Bronchial epithelial cell (primary cell): ENCODE results near the gene HOXB9. TPM values are rescaled to one million over a fixed set of nuclear protein-coding genes. Genes with fewer than 3 reads are reported as not detected.
A peak's percentile ranks its signal among the peaks of the same experiment; 100 is the strongest.

Experiments used
- DNase-seq: peaks from one replicate; pipeline ENCODE4 v3.0.0-alpha.2; 2010; ENCODE audit warnings: low read depth
- FAIRE-seq: peaks from 2 replicates; lab custom pipeline; 2011; peaks lifted over from hg19 to GRCh38; lab: Jason Lieb, UNC
- H3K27me3 ChIP-seq: 2 replicates; pipeline ENCODE4 v1.5.1; 2011; ENCODE audit warnings: low read length; ENCODE audit not compliant: control insufficient read depth, insufficient read depth
- H3K36me3 ChIP-seq: 2 replicates; pipeline ENCODE4 v1.5.1; 2011; ENCODE audit warnings: low read length; ENCODE audit not compliant: control insufficient read depth, insufficient read depth
- H3K4me3 ChIP-seq: 2 replicates; pipeline ENCODE4 v1.5.1; 2011; ENCODE audit warnings: mild to moderate bottlenecking, low read depth, low read length, control low read depth
- CTCF ChIP-seq: IDR thresholded peaks from 2 replicates; pipeline ENCODE4 v1.5.1; 2011; ENCODE audit warnings: mild to moderate bottlenecking, moderate library complexity, low read length, control low read depth, inconsistent platforms; ENCODE audit not compliant: insufficient read depth, severe bottlenecking
- total RNA-seq: library from RNA; depleted of rRNA; stranded (reverse); fragments of >200 nt; gene quantifications from 2 replicates; pipeline ENCODE4 v1.2.1, GENCODE V29; 2014

The HOXB9 gene
- total RNA-seq, 1 donor from 2014 or later, result not detected

GRCh38 chr17:48627118-48627597 is 1.0 kb upstream of the HOXB9 start:
- Histone ChIP-seq H3K4me3 (no peak overlapping the region), H3K27me3 (peaks cover 91% of the 10 kb centered on the region), H3K36me3 (no peaks in the 10 kb centered on the region)
- FAIRE-seq (no peak), DNase-seq (no peak)
- TF ChIP-seq CTCF, result no peak

- FAIRE-seq, result no peak
- TF ChIP-seq CTCF, result no peak
- no peaks in the 10 kb centered on the region for H3K36me3 ChIP-seq
- peaks cover 90% of the 10 kb centered on the region for H3K27me3 ChIP-seq
- no peak for DNase-seq
- H3K4me3 ChIP-seq, result no peak overlapping the region
Measured at GRCh38 chr17:48625495-48626244, 488 bp downstream of the HOXB9 start.

GRCh38 chr17:48624544-48625494 is 1.3 kb downstream of the HOXB9 start:
- Histone ChIP-seq H3K27me3 (peaks cover 90% of the 10 kb centered on the region), H3K36me3 (no peaks in the 10 kb centered on the region), H3K4me3 (no peak overlapping the region)
- no peak for FAIRE-seq
- no peak for TF ChIP-seq CTCF
- DNase-seq, result no peak

- TF ChIP-seq CTCF, result no peak
- no peak overlapping the region for H3K4me3 ChIP-seq
- no peaks in the 10 kb centered on the region for H3K36me3 ChIP-seq
- no peak for DNase-seq
- no peak for FAIRE-seq
- H3K27me3 ChIP-seq, result peaks cover 91% of the 10 kb centered on the region
Measured at GRCh38 chr17:48624118-48624517, 2.0 kb downstream of the HOXB9 start.

- peak; percentile 66 for FAIRE-seq
Measured at GRCh38 chr17:48623583-48623982, 2.6 kb downstream of the HOXB9 start.

More at GRCh38 chr17:48623583-48623982, 2.6 kb downstream of the HOXB9 start:
- Histone ChIP-seq H3K4me3 (no peak overlapping the region), H3K36me3 (no peaks in the 10 kb centered on the region), H3K27me3 (peaks cover 90% of the 10 kb centered on the region)
- no peak for DNase-seq
- TF ChIP-seq CTCF, result no peak
